ENCODE results near the gene ALG6. TPM values are rescaled to one million over a fixed set of nuclear protein-coding genes. Genes with fewer than 3 reads are reported as not detected.
"Not testable (repeated sequence)": the region's sequence is repeated elsewhere in the genome, so short reads cannot be mapped to it uniquely, and the experiment has no call there.

Gene ALG6
- total RNA-seq, 2 experiments from 2014 or later, result 21.7 to 23.8 TPM

GRCh38 chr1:63343922-63344321 lies 23.5 kb upstream of the ALG6 start:
- Mint-ChIP-seq H3K4me3 (no peak overlapping the region), H3K36me3 (ENCODE audit: low read depth) (no peaks in the 10 kb centered on the region), H3K27me3 (peaks cover 16% of the 10 kb centered on the region), H3K4me1 (no peaks in the 10 kb centered on the region), H3K27ac (no peak overlapping the region), H3K9me3 (no peaks in the 10 kb centered on the region)
- DNase-seq, result no peak
- CTCF ChIA-PET, result no interaction called here
- POLR2A ChIA-PET, result no interaction called here

GRCh38 chr1:63350320-63350719 lies 17.1 kb upstream of the ALG6 start:
- DNase-seq, result no peak
- POLR2A ChIA-PET, result no interaction called here
- CTCF ChIA-PET, result no interaction called here

GRCh38 chr1:63352736-63353135 lies 14.7 kb upstream of the ALG6 start:
- ChIA-PET POLR2A (no interaction called here), CTCF (no interaction called here)
- DNase-seq, result no peak
- Mint-ChIP-seq H3K27ac (no peak overlapping the region), H3K4me1 (no peaks in the 10 kb centered on the region), H3K9me3 (no peaks in the 10 kb centered on the region), H3K27me3 (peaks cover 33% of the 10 kb centered on the region), H3K36me3 (ENCODE audit: low read depth) (no peaks in the 10 kb centered on the region), H3K4me3 (no peak overlapping the region)

More at GRCh38 chr1:63350320-63350719, 17.1 kb upstream of the ALG6 start:
- peaks cover 33% of the 10 kb centered on the region for H3K27me3 Mint-ChIP-seq
- no peaks in the 10 kb centered on the region for H3K9me3 Mint-ChIP-seq
- H3K36me3 Mint-ChIP-seq (ENCODE audit: low read depth), result no peaks in the 10 kb centered on the region
- no peaks in the 10 kb centered on the region for H3K4me1 Mint-ChIP-seq
- no peak overlapping the region for H3K27ac Mint-ChIP-seq
- no peak overlapping the region for H3K4me3 Mint-ChIP-seq

GRCh38 chr1:63356234-63356633 lies 11.2 kb upstream of the ALG6 start:
- H3K27ac Mint-ChIP-seq; H3K4me3 Mint-ChIP-seq; H3K36me3 Mint-ChIP-seq (ENCODE audit: low read depth); DNase-seq; POLR2A ChIA-PET; H3K9me3 Mint-ChIP-seq; H3K4me1 Mint-ChIP-seq: not testable (repeated sequence)
- CTCF ChIA-PET, result interaction anchor here (0.6 to 1.0 kb wide), 2 partner anchors 10 to 1608 kb away, joined by 3 read pairs; no protein-coding TSS in a partner anchor
- peaks cover 26% of the 10 kb centered on the region for H3K27me3 Mint-ChIP-seq

- POLR2A ChIA-PET, result no interaction called here
- H3K9me3 Mint-ChIP-seq, result no peaks in the 10 kb centered on the region
- CTCF ChIA-PET, result no interaction called here
Measured at GRCh38 chr1:63359561-63359960, 7.9 kb upstream of the ALG6 start.

GRCh38 chr1:63362073-63362472 lies 5.4 kb upstream of the ALG6 start:
- H3K27ac Mint-ChIP-seq, result no peak overlapping the region
- no peaks in the 10 kb centered on the region for H3K36me3 Mint-ChIP-seq (ENCODE audit: low read depth)
- CTCF ChIA-PET, result interaction anchor here (1.5 kb wide), 1 partner anchor 36 kb away, joined by 3 read pairs; no protein-coding TSS in a partner anchor
- peaks cover 7% of the 10 kb centered on the region for H3K4me1 Mint-ChIP-seq
- H3K9me3 Mint-ChIP-seq, result no peaks in the 10 kb centered on the region
- no peak overlapping the region for H3K4me3 Mint-ChIP-seq
- no peak for DNase-seq
- peaks cover 20% of the 10 kb centered on the region for H3K27me3 Mint-ChIP-seq
- POLR2A ChIA-PET, result no interaction called here

More at GRCh38 chr1:63359561-63359960, 7.9 kb upstream of the ALG6 start:
- Mint-ChIP-seq H3K27me3 (peaks cover 17% of the 10 kb centered on the region), H3K27ac (no peak overlapping the region), H3K4me1 (no peaks in the 10 kb centered on the region), H3K36me3 (ENCODE audit: low read depth) (no peaks in the 10 kb centered on the region), H3K4me3 (no peak overlapping the region)
- no peak for DNase-seq

- no peak overlapping the region for H3K4me3 Mint-ChIP-seq
Measured at GRCh38 chr1:63362578-63362977, 4.8 kb upstream of the ALG6 start.

GRCh38 chr1:63363014-63363413 lies 4.4 kb upstream of the ALG6 start:
- CTCF ChIA-PET, result interaction anchor here (0.7 kb wide), 1 partner anchor 8 kb away, joined by 3 read pairs; no protein-coding TSS in a partner anchor
- no peak overlapping the region for H3K4me3 Mint-ChIP-seq
- H3K27ac Mint-ChIP-seq, result no peak overlapping the region
- no peak for DNase-seq
- H3K36me3 Mint-ChIP-seq (ENCODE audit: low read depth), result no peaks in the 10 kb centered on the region
- peaks cover 20% of the 10 kb centered on the region for H3K27me3 Mint-ChIP-seq
- peaks cover 10% of the 10 kb centered on the region for H3K4me1 Mint-ChIP-seq
- no peaks in the 10 kb centered on the region for H3K9me3 Mint-ChIP-seq
- POLR2A ChIA-PET, result no interaction called here

More at GRCh38 chr1:63362578-63362977, 4.8 kb upstream of the ALG6 start:
- no peak for DNase-seq
- no peaks in the 10 kb centered on the region for H3K9me3 Mint-ChIP-seq
- peaks cover 8% of the 10 kb centered on the region for H3K4me1 Mint-ChIP-seq
- peaks cover 20% of the 10 kb centered on the region for H3K27me3 Mint-ChIP-seq
- H3K36me3 Mint-ChIP-seq (ENCODE audit: low read depth), result no peaks in the 10 kb centered on the region
- POLR2A ChIA-PET, result no interaction called here
- no peak overlapping the region for H3K27ac Mint-ChIP-seq
- CTCF ChIA-PET, result no interaction called here

- Mint-ChIP-seq H3K4me3 (peak overlapping the region; percentile 85), H3K36me3 (ENCODE audit: low read depth) (peaks cover 13% of the 10 kb centered on the region), H3K9me3 (no peaks in the 10 kb centered on the region), H3K27me3 (peaks cover 18% of the 10 kb centered on the region), H3K4me1 (peaks cover 20% of the 10 kb centered on the region), H3K27ac (peak overlapping the region; percentile 32)
- ChIA-PET CTCF (no interaction called here), POLR2A (interaction anchor here (1.1 to 1.4 kb wide), 2 partner anchors 157 to 226 kb away, joined by 3 to 5 read pairs; partner anchors contain the start of genes EFCAB7, ITGB3BP and PGM1)
- DNase-seq, result no peak
Measured at GRCh38 chr1:63366908-63367214, 566 bp upstream of the ALG6 start.

- Mint-ChIP-seq H3K27me3 (peaks cover 11% of the 10 kb centered on the region), H3K36me3 (ENCODE audit: low read depth) (peaks cover 16% of the 10 kb centered on the region), H3K27ac (peak overlapping the region; percentile 74), H3K4me1 (peaks cover 20% of the 10 kb centered on the region), H3K4me3 (peak overlapping the region; percentile 85), H3K9me3 (no peaks in the 10 kb centered on the region)
- no peak for DNase-seq
- CTCF ChIA-PET, result no interaction called here
- POLR2A ChIA-PET, result interaction anchor here (1.0 to 1.4 kb wide), 3 partner anchors 41 to 225 kb away, joined by 3 to 9 read pairs (median 5); partner anchors contain the start of genes EFCAB7, ITGB3BP and PGM1
Measured at GRCh38 chr1:63368131-63368530, 704 bp downstream of the ALG6 start.

- no peak for DNase-seq
- no peak overlapping the region for H3K27ac Mint-ChIP-seq
- POLR2A ChIA-PET, result no interaction called here
- CTCF ChIA-PET, result no interaction called here
- H3K4me1 Mint-ChIP-seq, result peaks cover 11% of the 10 kb centered on the region
- H3K9me3 Mint-ChIP-seq, result no peaks in the 10 kb centered on the region
- H3K4me3 Mint-ChIP-seq, result no peak overlapping the region
- no peaks in the 10 kb centered on the region for H3K27me3 Mint-ChIP-seq
- H3K36me3 Mint-ChIP-seq (ENCODE audit: low read depth), result peaks cover 35% of the 10 kb centered on the region
Measured at GRCh38 chr1:63379583-63379982, 12.2 kb downstream of the ALG6 start.

- peaks cover 39% of the 10 kb centered on the region for H3K36me3 Mint-ChIP-seq (ENCODE audit: low read depth)
- peaks cover 15% of the 10 kb centered on the region for H3K4me1 Mint-ChIP-seq
- ChIA-PET CTCF (no interaction called here), POLR2A (no interaction called here)
- H3K4me3 Mint-ChIP-seq, result no peak overlapping the region
- H3K27ac Mint-ChIP-seq, result no peak overlapping the region
- no peaks in the 10 kb centered on the region for H3K27me3 Mint-ChIP-seq
- no peak for DNase-seq
- peaks cover 3% of the 10 kb centered on the region for H3K9me3 Mint-ChIP-seq
Measured at GRCh38 chr1:63381741-63382140, 14.3 kb downstream of the ALG6 start.

GRCh38 chr1:63401945-63402344 lies 34.5 kb downstream of the ALG6 start:
- peaks cover 4% of the 10 kb centered on the region for H3K4me1 Mint-ChIP-seq
- DNase-seq, result no peak
- ChIA-PET CTCF (no interaction called here), POLR2A (no interaction called here)
- no peaks in the 10 kb centered on the region for H3K9me3 Mint-ChIP-seq
- no peaks in the 10 kb centered on the region for H3K27me3 Mint-ChIP-seq
- no peak overlapping the region for H3K4me3 Mint-ChIP-seq
- no peak overlapping the region for H3K27ac Mint-ChIP-seq
- peaks cover 39% of the 10 kb centered on the region for H3K36me3 Mint-ChIP-seq (ENCODE audit: low read depth)

- Mint-ChIP-seq H3K27ac (no peak overlapping the region), H3K4me3 (no peak overlapping the region), H3K4me1 (peaks cover 4% of the 10 kb centered on the region), H3K27me3 (no peaks in the 10 kb centered on the region), H3K36me3 (ENCODE audit: low read depth) (peaks cover 45% of the 10 kb centered on the region), H3K9me3 (no peaks in the 10 kb centered on the region)
- no peak for DNase-seq
- ChIA-PET CTCF (interaction anchor here (0.7 to 1.1 kb wide), 4 partner anchors 11 to 243 kb away, joined by 3 to 5 read pairs (median 4); no protein-coding TSS in a partner anchor), POLR2A (interaction anchor here (1.2 kb wide), 1 partner anchor 49 kb away, joined by 3 read pairs; no protein-coding TSS in a partner anchor)
Measured at GRCh38 chr1:63403386-63403785, 36.0 kb downstream of the ALG6 start.

Data from activated CD4-positive, alpha-beta memory T cell treated with anti-CD3 and anti-CD28 coated beads, Interleukin-2, amount 10 ng/mL, durations not matched to agents 7 days and 5 days (primary cell).